ENCODE measurements around the gene ATP8B3. TPM values are rescaled to one million over a fixed set of nuclear protein-coding genes. Genes with fewer than 3 reads are reported as not detected.

Gene ATP8B3
- total and polyA plus RNA-seq, 3 donors from 2014 or later: 33.2 to 84.2 (median 38.0) TPM

- Histone ChIP-seq H3K4me3 (no peak overlapping the region), H3K4me1 (no peaks in the 10 kb centered on the region), H3K27me3 (peaks cover 4% of the 10 kb centered on the region), H3K27ac (no peak overlapping the region), H3K9me3 (no peaks in the 10 kb centered on the region), H3K36me3 (ENCODE audit: low read depth, missing control alignments) (no peaks in the 10 kb centered on the region)
- intact Hi-C loops (cut with DNase I; ENCODE audit: low total_unique reads): no loop called here
- no peak for DNase-seq
- 46 to 49% methylated on average over 11 to 14 of the region's 14 CpGs for WGBS, 2 donors
- TF ChIP-seq CTCF (IDR thresholded peaks at IDR 0.05): no peak
Observed at GRCh38 chr19:1780272-1780958, 31.7 kb downstream of the ATP8B3 start.

GRCh38 chr19:1779574-1779973 lies 32.5 kb downstream of the ATP8B3 start:
- no peak for DNase-seq
- intact Hi-C loops (cut with DNase I; ENCODE audit: low total_unique reads): no loop called here
- no peaks in the 10 kb centered on the region for H3K4me1 ChIP-seq
- H3K27ac ChIP-seq: no peak overlapping the region
- TF ChIP-seq CTCF (IDR thresholded peaks at IDR 0.05): no peak
- no peak for TF ChIP-seq POLR2A (IDR thresholded peaks at IDR 0.05)
- WGBS, 2 donors: 45 to 56% methylated on average over 16 of the region's 16 CpGs
- no peaks in the 10 kb centered on the region for H3K36me3 ChIP-seq (ENCODE audit: low read depth, missing control alignments)
- peaks cover 4% of the 10 kb centered on the region for H3K27me3 ChIP-seq
- H3K4me3 ChIP-seq: no peak overlapping the region
- H3K9me3 ChIP-seq: no peaks in the 10 kb centered on the region

- 31 to 69% methylated on average over 10 of the region's 10 CpGs for WGBS, 2 donors
- H3K36me3 ChIP-seq (ENCODE audit: low read depth, missing control alignments): no peaks in the 10 kb centered on the region
- H3K4me1 ChIP-seq: no peaks in the 10 kb centered on the region
- H3K27ac ChIP-seq: no peak overlapping the region
- no peak for DNase-seq
- H3K4me3 ChIP-seq: no peak overlapping the region
- no peaks in the 10 kb centered on the region for H3K9me3 ChIP-seq
- H3K27me3 ChIP-seq: peaks cover 4% of the 10 kb centered on the region
- intact Hi-C loops (cut with DNase I; ENCODE audit: low total_unique reads): no loop called here
- no peak for TF ChIP-seq POLR2A (IDR thresholded peaks at IDR 0.05)
- no peak for TF ChIP-seq CTCF (IDR thresholded peaks at IDR 0.05)
Observed at GRCh38 chr19:1777149-1777548, 34.9 kb downstream of the ATP8B3 start.

- Histone ChIP-seq H3K27me3 (peaks cover 4% of the 10 kb centered on the region), H3K4me1 (no peaks in the 10 kb centered on the region), H3K27ac (no peak overlapping the region), H3K9me3 (no peaks in the 10 kb centered on the region), H3K4me3 (no peak overlapping the region), H3K36me3 (ENCODE audit: low read depth, missing control alignments) (no peaks in the 10 kb centered on the region)
- intact Hi-C loops (cut with DNase I; ENCODE audit: low total_unique reads): no loop called here
- TF ChIP-seq POLR2A (IDR thresholded peaks at IDR 0.05) (no peak), CTCF (IDR thresholded peaks at IDR 0.05) (no peak)
- WGBS, 2 donors: 8 to 10% methylated on average over 23 of the region's 23 CpGs
- no peak for DNase-seq
Observed at GRCh38 chr19:1776606-1777147, 35.4 kb downstream of the ATP8B3 start.

All from testis (tissue), 3 donors.